Uterus (tissue), 2 donors: ENCODE data around the gene DDX31.

ENCODE experiments used
- POLR2A ChIP-seq, 2 donors: fragments of 450-650 bp; IDR thresholded peaks; one replicate each; pipeline ENCODE4 v1.6.1; 2016; ENCODE audit warnings: antibody characterized with exemption in 2 of 2, mild to moderate bottlenecking in 1 of 2, moderate library complexity in 1 of 2
- TF ChIP-seq, protein P1 (sequence below), 4 experiments: fragments of 200-600 bp in 2 of 4; fragments of 450-650 bp in 2 of 4; sonication (generic) in 2 of 4; IDR thresholded peaks; one replicate each; pipeline ENCODE4 v1.5.1; 2016 to 2019; ENCODE audit warnings: antibody characterized with exemption in 4 of 4, mild to moderate bottlenecking in 2 of 4, moderate library complexity in 1 of 4

GRCh38 chr9:132582276-132582785 lies 87.5 kb downstream of the DDX31 start, which contains the start of gene BARHL1:
- no peak for TF ChIP-seq POLR2A (IDR thresholded peaks at IDR 0.05)
- TF ChIP-seq, protein P1, sequence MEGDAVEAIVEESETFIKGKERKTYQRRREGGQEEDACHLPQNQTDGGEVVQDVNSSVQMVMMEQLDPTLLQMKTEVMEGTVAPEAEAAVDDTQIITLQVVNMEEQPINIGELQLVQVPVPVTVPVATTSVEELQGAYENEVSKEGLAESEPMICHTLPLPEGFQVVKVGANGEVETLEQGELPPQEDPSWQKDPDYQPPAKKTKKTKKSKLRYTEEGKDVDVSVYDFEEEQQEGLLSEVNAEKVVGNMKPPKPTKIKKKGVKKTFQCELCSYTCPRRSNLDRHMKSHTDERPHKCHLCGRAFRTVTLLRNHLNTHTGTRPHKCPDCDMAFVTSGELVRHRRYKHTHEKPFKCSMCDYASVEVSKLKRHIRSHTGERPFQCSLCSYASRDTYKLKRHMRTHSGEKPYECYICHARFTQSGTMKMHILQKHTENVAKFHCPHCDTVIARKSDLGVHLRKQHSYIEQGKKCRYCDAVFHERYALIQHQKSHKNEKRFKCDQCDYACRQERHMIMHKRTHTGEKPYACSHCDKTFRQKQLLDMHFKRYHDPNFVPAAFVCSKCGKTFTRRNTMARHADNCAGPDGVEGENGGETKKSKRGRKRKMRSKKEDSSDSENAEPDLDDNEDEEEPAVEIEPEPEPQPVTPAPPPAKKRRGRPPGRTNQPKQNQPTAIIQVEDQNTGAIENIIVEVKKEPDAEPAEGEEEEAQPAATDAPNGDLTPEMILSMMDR (IDR thresholded peaks at IDR 0.05), result no peak
